GM18909 (cell line): ENCODE measurements around the gene STARD3NL.
"Not testable (repeated sequence)": the region's sequence is repeated elsewhere in the genome, so short reads cannot be mapped to it uniquely, and the experiment has no call there.

Experiments
- ATAC-seq: cut with Tn5 transposase; IDR thresholded peaks from one replicate; pipeline ENCODE4 v1.9.1; 2021; ENCODE audit warnings: mild to moderate bottlenecking; ENCODE audit not compliant: unreplicated experiment, poor library complexity

The STARD3NL gene

GRCh38 chr7:38257350-38257677, 79.3 kb downstream of the STARD3NL start:
- no peak for ATAC-seq

GRCh38 chr7:38259157-38259556, 81.1 kb downstream of the STARD3NL start:
- ATAC-seq, result not testable (repeated sequence)

GRCh38 chr7:38261601-38262000, 83.6 kb downstream of the STARD3NL start:
- ATAC-seq, result not testable (repeated sequence)

- ATAC-seq, result not testable (repeated sequence)
These were observed 84.0 kb downstream of the STARD3NL start for GRCh38 chr7:38262026-38262425.

- ATAC-seq, result no peak
These were observed 84.5 kb downstream of the STARD3NL start for GRCh38 chr7:38262545-38262944.

- not testable (repeated sequence) for ATAC-seq
These were observed 85.2 kb downstream of the STARD3NL start for GRCh38 chr7:38263274-38263673.

- ATAC-seq, result not testable (repeated sequence)
These were observed 86.6 kb downstream of the STARD3NL start for GRCh38 chr7:38264602-38265001.

- not testable (repeated sequence) for ATAC-seq
These were observed 87.9 kb downstream of the STARD3NL start for GRCh38 chr7:38265958-38266357.

- ATAC-seq, result not testable (repeated sequence)
These were observed 91.8 kb downstream of the STARD3NL start for GRCh38 chr7:38269704-38270346.

GRCh38 chr7:38270405-38270804, 92.4 kb downstream of the STARD3NL start:
- ATAC-seq, result not testable (repeated sequence)

GRCh38 chr7:38273286-38273995, 95.4 kb downstream of the STARD3NL start, which contains the start of gene TARP:
Gene TARP, minus strand, starts transcription at chr7:38273636.
- ATAC-seq, result no peak

GRCh38 chr7:38274486-38274885, 96.4 kb downstream of the STARD3NL start:
- ATAC-seq, result no peak

- no peak for ATAC-seq
These were observed 97.0 kb downstream of the STARD3NL start for GRCh38 chr7:38274927-38275620.

- no peak for ATAC-seq
These were observed 98.2 kb downstream of the STARD3NL start for GRCh38 chr7:38276096-38276877.

GRCh38 chr7:38280000-38280399, 102.0 kb downstream of the STARD3NL start:
- no peak for ATAC-seq
